HG02798 (cell line): ENCODE data around the gene MUSK.

Source experiments
- ATAC-seq: cut with Tn5 transposase; IDR thresholded peaks from one replicate; pipeline ENCODE4 v1.9.1; 2021; ENCODE audit warnings: mild to moderate bottlenecking; ENCODE audit not compliant: unreplicated experiment, poor library complexity

MUSK gene

GRCh38 chr9:110842986-110843385, 174.4 kb downstream of the MUSK start:
- ATAC-seq = no peak

- no peak for ATAC-seq
Measured at GRCh38 chr9:110844121-110844520, 175.5 kb downstream of the MUSK start.

DNA sequence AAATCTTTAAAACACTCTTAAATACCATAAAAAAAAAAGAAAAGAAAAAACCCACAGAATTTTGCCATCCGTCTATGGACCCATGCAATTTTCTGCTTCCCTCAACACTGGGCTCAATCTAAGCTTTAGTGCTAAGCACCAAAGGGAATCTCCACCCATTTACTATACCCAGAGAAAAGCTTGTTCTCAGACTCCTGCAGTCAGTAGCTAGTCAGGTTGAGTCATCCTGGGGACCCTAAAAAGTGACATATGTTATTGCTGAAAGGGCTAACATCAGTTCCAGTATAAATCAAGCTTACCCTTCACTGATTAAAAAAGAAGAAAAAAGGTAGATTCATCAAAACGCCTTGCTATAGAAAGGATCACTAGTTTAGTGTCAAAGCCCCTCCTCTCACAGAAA, 177.6 kb downstream of the MUSK start:
- no peak for ATAC-seq

DNA sequence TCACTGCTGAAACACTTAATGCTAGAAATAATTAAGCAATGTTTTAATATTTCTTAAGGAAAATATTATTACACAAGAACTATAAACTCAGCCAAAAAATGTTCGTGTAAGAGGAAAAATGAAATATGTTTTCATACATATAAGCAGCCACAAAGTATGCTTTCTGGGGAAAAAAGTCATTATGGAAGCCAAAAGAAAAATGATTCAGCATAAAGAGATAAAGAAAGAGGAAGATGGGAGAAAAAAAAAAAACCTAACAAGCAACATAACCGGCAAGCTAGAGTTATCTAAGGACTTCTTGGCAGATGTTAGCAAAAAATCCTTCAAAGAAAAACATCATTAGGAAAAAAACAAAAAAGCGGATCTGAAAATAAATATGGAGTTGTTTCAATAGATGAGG, 179.1 kb downstream of the MUSK start:
- ATAC-seq = no peak

DNA sequence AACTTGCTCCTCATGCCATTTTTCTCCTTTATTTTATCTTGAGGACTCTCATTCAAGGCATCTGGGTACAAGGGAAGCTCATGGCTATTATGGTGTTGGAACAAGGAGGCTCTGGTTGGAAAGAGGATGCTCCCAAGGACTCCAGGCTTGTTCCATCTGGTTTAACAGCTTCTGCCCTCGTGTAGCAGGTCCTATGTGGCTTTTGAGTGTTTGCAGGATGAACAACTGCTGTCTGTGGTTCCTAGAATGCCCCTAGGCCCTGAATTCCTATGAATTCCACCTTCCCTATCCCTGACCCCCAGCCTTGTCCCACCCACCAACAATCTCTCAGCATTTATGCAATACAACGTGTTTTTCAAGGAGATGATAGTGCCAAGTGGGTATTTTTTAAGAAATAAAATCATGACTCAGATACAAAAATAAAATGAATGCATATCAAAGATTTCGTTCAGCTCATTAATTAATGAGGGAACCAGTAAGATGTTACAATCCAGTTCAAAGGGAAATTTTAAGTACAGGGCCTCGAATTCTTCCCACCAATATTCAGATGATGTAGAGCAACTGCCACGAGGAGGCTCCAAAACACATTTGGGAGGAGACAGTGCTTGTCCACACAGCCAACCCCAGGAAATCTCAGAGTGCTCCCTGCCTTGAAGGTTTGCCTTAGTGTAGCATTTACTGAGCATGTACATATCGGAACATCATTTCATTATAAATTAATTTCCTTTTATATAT, 182.0 kb downstream of the MUSK start:
- ATAC-seq = no peak
